Activated naive CD4-positive, alpha-beta T cell treated with anti-CD3 and anti-CD28 coated beads, Interleukin-2, amount 50 U/mL, for 24 hours (primary cell): ENCODE data around the gene LHX2.

Source experiments
- H3K27ac Mint-ChIP-seq: one replicate; pipeline ENCODE4 v1.8.0; 2021; ENCODE audit warnings: mild to moderate bottlenecking, mixed read lengths
- H3K27me3 Mint-ChIP-seq: one replicate; pipeline ENCODE4 v1.8.0; 2021; ENCODE audit warnings: mixed read lengths
- H3K36me3 Mint-ChIP-seq: one replicate; pipeline ENCODE4 v1.8.0; 2021; ENCODE audit warnings: mixed read lengths
- H3K4me1 Mint-ChIP-seq: one replicate; pipeline ENCODE4 v1.8.0; 2021; ENCODE audit warnings: mixed read lengths
- H3K4me3 Mint-ChIP-seq: one replicate; pipeline ENCODE4 v1.8.0; 2021; ENCODE audit warnings: mild to moderate bottlenecking, mixed read lengths
- H3K9me3 Mint-ChIP-seq: one replicate; pipeline ENCODE4 v1.8.0; 2021; ENCODE audit warnings: mixed read lengths

Gene LHX2

DNA sequence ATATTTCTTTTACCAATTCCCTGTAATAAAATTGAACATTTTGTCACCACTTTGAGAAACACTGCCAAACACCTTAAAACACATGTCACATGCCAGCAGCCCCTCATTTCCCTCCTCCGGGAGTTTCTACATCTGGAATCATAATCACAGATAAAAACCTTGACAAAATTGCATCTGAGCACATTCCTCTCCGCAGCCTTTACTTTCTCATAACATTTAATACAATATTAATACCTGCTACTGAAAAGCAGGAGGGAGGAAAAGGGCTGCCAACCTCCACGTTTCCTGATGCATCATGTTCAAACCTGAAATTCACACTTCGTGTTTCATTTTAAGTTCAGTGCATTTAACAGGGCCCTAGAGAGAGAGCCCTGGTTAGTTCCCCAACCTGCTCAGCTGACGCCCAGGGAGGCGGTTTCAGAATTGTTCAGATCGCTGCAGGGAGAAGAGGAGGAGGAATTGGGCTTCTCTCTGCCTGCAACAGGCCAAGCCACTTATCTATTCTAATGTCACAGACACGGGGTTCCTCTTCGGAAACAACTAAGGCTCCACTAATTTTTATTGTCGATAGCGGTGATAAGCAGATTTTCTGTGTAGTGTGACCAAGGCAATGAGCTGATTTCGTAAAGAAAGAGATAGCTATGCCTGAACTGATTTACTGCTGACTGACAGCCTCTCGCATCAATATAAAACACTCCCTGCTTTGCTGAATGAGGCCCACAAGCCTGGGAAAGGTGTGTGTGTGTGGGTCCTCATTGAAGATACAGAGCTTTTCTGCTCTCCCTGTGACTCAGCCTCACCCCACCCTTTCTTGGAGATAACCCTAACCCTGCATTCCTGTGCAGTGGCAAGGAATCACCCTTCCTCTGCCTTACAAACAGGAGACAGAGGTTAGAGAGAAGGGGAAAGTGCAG, 4.9 kb upstream of the LHX2 start:
- Mint-ChIP-seq H3K27me3 (peaks cover 68% of the 10 kb centered on the region), H3K4me3 (no peak overlapping the region), H3K4me1 (peaks cover 22% of the 10 kb centered on the region), H3K36me3 (no peaks in the 10 kb centered on the region), H3K9me3 (no peaks in the 10 kb centered on the region), H3K27ac (no peak overlapping the region)

DNA sequence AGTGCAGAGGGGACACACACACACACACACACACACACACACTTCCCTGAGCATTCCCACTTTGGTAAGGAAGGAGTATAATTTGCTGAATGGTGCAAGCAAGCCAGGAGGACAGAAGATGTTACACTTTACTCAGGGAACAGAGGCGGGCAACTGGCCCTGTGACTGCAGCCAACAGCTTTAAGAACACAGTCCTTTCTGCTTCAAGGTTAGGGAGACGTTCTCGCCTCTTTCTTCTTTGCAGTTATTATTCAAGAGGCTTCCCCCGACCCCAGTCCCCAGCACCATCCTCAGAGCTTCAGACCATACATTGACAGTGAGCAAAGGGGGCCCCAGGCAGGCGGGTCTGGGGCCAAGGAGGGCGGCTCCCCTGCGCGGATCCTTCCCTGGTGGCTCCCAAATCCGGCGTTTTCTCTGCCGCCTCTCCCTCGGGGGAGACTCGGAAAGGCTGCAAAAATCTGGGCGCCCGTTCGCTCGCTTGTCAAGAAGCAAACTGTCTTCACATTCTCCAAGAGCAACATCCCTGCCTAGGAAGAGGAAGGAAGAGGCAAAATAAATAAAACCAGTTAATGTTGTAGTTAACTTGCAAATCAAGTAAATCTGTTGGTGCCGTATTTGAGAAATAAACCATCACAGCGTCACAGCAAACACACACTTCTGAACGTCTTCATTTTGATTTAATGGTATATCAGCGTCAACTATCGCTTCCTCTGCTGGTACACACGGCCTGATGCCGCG, 3.8 kb upstream of the LHX2 start:
- H3K36me3 Mint-ChIP-seq = no peaks in the 10 kb centered on the region

DNA sequence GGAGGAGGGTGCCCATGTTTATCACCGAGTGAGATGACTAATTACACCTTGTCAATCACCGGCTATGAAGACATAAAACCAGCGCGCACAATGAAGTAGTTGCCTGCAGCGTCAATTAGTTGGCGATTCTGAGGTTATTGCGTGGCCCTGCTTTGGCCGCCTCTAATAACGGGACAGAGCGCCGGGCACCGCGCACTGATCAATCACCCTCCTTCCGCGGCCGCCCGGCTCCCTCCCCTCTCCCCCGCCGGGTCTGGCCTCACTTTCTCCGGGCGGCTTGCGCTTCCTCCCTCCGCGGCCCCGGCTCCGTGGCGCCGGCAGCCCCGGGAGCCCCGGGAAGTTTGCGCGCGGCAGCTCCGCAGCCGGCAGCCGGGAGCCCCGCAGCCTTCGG, 3.3 kb upstream of the LHX2 start:
- no peak overlapping the region for H3K4me3 Mint-ChIP-seq
- H3K4me1 Mint-ChIP-seq = peaks cover 22% of the 10 kb centered on the region
- H3K27ac Mint-ChIP-seq = no peak overlapping the region
- peaks cover 58% of the 10 kb centered on the region for H3K27me3 Mint-ChIP-seq
- no peaks in the 10 kb centered on the region for H3K36me3 Mint-ChIP-seq
- H3K9me3 Mint-ChIP-seq = no peaks in the 10 kb centered on the region

More for the DNA sequence above, 3.8 kb upstream of the LHX2 start:
- Mint-ChIP-seq H3K9me3 (no peaks in the 10 kb centered on the region), H3K4me1 (peaks cover 22% of the 10 kb centered on the region), H3K27ac (peak overlapping the region; percentile 51), H3K4me3 (peak overlapping the region; percentile 26), H3K27me3 (peaks cover 62% of the 10 kb centered on the region)

DNA sequence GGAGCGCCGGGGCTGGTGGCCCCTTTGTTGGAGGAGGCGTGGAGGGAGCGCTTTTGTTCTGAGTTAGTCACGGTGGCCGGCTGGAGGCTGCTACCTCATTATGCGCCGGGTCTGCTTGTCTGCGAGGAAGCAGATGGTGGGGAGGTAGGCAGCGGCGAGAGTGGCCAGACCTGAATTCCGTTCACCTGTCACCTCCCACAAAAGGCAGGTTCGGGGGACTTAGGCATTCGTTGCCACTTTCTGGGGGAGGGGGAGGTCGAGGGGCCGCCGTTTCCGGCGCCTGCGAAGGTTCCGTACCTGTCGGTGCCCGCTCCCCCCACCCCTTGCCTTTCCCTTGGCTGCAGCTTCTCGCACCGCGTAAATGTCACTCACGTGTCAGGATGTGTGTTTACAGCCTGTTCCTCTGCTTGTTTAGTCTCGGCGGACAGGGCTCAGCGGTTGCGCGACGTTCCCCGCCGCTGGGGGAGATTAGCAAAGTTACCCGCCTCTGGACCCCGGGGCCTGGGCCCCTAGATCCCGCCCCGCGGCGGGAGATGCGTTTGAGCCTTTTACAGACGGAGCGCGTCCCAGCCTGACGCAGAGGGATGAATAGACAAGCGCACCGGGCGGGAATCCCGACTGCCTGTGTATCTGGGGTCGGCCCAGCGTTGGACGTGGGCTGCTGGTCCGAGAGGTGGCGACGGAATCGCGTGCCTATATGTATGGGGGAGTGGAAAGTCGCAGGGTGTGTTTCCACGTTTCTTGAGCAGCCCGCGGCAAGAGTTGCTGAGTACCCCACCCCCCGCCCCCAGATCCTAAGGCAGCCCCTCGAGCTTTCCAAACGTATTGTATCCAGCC, 2.7 kb upstream of the LHX2 start:
- H3K27ac Mint-ChIP-seq = no peak overlapping the region
- no peak overlapping the region for H3K4me3 Mint-ChIP-seq
- peaks cover 57% of the 10 kb centered on the region for H3K27me3 Mint-ChIP-seq
- H3K9me3 Mint-ChIP-seq = no peaks in the 10 kb centered on the region
- H3K36me3 Mint-ChIP-seq = no peaks in the 10 kb centered on the region
- H3K4me1 Mint-ChIP-seq = peaks cover 22% of the 10 kb centered on the region

DNA sequence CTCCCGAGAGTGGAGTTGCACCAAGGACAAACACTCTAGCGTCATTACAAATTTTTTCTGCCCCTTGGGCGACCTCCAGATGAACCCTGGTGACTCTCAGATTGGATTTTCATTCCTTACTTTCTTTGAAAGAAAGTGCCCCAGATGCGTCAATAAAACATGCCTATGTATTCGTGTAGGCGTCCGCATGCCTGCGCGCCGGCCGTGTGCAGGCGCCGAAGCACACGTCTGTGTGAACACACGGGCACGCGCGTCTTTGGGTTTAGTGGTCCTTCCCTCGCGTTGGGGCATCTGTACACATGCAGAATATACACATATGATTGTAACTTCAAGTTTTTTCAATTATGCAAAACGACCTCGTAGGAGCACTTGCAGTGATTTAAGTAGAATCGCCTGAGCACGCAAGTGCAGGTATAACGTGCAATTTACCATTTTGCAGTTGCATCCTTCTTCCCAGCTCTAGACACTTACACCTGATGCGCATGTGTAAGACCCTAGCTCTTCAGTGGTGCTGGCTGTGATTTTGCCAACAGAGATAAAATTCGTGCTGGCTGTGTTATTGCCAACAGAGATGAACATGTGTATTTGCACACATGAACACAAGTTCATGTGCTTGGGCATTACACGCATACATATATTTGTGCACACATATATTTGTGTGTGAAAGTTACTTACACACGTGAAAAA, 1.9 kb upstream of the LHX2 start:
- H3K9me3 Mint-ChIP-seq = no peaks in the 10 kb centered on the region
- peaks cover 22% of the 10 kb centered on the region for H3K4me1 Mint-ChIP-seq
- no peaks in the 10 kb centered on the region for H3K36me3 Mint-ChIP-seq
- no peak overlapping the region for H3K4me3 Mint-ChIP-seq
- peaks cover 58% of the 10 kb centered on the region for H3K27me3 Mint-ChIP-seq
- peak overlapping the region; percentile 65 for H3K27ac Mint-ChIP-seq

DNA sequence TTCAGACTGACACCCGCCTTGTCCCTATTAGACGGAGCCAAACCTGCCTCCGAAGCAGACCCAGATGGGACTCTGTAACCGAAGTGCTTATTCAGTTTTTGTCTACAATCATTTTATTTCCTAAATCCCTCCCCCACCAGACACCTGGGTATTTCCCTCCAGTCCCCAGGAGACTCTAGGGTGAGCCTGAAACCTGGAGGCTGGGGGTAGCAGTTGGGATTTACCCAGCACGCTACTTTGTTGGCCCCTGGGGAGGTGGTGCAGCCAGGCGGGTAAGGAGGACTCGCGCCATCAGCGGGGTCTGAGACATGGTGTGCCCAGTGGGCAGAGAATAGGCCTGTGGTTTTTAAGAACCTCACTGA, 1.3 kb upstream of the LHX2 start:
- H3K9me3 Mint-ChIP-seq = no peaks in the 10 kb centered on the region
- H3K4me1 Mint-ChIP-seq = peaks cover 22% of the 10 kb centered on the region
- peaks cover 54% of the 10 kb centered on the region for H3K27me3 Mint-ChIP-seq
- peak overlapping the region; percentile 12 for H3K4me3 Mint-ChIP-seq
- no peak overlapping the region for H3K27ac Mint-ChIP-seq
- no peaks in the 10 kb centered on the region for H3K36me3 Mint-ChIP-seq

DNA sequence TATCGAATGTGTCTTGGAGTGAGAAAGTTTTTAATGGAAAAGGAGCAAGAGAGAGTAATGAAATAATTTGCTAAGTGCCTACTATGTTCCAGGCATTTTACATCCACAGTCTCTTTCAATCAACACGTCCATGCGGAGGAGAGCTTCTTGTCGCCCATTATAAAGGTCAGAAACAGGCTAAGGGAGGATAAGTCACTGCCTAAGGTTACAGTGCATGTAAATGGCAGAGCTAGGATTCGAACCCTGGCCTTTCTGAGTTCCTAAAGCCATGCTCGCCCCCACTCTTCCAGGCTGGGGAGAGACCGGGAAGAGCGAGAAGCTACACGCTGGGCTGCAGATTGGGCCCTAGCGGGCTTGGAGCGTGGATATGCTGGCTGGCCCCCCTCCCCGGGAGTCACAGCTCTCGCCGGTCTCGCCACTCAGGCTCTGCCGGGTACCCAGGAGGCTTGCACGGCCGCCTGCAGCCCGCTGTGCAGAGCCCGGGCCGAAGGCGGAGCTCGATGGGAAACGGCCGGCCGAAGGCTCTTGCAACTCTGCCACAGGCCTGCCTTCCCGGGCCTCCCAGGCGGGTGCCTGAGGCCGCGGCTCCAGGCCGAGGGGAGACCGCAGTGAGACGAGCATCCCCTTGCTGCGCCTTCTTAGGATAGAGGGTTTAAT, 775 bp upstream of the LHX2 start:
- Mint-ChIP-seq H3K4me1 (peaks cover 27% of the 10 kb centered on the region), H3K36me3 (no peaks in the 10 kb centered on the region), H3K27me3 (peaks cover 55% of the 10 kb centered on the region), H3K9me3 (no peaks in the 10 kb centered on the region), H3K27ac (no peak overlapping the region), H3K4me3 (peak overlapping the region; percentile 12)

DNA sequence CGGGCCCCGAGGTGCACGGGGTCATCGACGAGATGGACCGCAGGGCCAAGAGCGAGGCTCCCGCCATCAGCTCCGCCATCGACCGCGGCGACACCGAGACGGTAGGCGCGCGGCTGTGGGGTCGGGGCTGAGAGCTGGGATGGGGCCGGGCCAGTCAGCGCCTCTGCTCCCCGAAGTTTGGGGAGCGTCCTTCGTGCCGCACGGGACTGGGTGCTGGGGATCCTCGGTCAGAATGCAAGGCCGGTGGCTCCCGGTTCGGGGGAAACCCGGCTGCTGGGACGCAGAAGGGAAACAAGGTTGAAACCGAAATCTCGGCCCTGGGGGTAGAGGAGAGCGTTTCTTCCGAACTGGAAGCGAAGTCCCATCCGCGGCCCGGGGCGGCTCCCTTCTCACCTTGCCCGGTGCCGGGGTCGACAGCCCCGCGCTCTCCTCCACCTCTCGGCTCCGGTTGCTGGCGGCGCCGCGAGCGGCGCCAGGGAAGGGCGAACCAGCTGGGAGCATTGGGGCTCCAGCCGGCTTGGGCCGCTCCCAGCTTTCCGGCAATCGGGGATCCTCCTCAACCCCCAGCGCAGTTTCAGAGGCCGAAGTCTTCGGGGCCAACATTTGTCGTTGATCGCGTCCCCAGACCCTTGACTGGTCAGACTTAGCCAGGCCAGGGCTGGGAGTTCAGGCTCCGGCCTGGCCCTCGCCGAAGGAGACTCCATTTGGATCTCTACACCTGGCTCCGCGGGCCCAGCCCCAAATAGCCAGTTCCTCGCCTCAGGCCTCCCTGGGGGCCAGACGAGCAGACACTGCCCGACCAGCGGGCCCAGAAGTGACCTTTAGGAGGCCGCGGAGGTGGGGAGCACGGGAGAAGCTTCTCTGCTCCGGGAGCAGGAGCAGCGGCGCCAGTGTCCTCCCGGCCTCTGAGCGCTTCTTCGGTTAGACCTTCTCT, 1.1 kb downstream of the LHX2 start:
- Mint-ChIP-seq H3K4me1 (peaks cover 39% of the 10 kb centered on the region), H3K27me3 (peaks cover 49% of the 10 kb centered on the region), H3K27ac (no peak overlapping the region), H3K4me3 (no peak overlapping the region), H3K9me3 (no peaks in the 10 kb centered on the region), H3K36me3 (no peaks in the 10 kb centered on the region)

DNA sequence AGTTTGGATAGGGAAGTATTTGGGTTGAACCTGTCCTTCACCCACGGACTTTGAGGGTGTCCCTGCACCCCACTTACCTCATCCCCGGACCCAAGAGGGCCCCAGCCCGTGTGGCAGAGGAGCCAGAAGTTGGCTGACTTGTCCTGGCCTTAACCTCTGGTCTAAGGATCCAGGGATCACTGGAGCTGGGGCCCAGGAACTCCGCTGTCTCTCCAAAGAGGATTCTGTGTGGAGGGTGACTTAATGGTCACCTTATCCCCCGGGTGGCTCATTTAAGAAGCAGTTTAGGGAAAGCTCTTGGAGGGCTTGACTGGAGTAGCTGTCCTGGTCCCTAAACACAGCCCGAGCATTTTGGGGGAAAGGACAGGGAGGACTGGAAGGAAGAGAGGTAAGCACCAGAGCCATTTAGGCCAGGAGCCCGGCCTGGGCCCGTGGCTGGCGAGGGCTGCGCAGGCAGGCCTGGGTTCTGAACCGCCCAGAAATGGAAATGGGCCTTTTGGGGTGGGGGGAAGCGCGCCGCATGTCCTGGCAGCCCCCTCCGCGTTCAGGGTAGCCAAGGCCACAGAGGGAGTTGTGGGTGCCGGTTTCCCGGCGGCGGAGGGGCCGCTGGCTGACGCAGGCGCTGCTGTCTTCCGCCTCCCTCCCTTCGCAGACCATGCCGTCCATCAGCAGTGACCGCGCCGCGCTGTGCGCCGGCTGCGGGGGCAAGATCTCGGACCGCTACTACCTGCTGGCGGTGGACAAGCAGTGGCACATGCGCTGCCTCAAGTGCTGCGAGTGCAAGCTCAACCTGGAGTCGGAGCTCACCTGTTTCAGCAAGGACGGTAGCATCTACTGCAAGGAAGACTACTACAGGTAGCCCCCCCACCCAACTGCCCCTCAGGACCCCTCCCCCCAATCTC, 2.0 kb downstream of the LHX2 start:
- Mint-ChIP-seq H3K9me3 (no peaks in the 10 kb centered on the region), H3K4me1 (peaks cover 36% of the 10 kb centered on the region), H3K36me3 (no peaks in the 10 kb centered on the region), H3K4me3 (peak overlapping the region; percentile 49), H3K27ac (no peak overlapping the region), H3K27me3 (peaks cover 48% of the 10 kb centered on the region)

DNA sequence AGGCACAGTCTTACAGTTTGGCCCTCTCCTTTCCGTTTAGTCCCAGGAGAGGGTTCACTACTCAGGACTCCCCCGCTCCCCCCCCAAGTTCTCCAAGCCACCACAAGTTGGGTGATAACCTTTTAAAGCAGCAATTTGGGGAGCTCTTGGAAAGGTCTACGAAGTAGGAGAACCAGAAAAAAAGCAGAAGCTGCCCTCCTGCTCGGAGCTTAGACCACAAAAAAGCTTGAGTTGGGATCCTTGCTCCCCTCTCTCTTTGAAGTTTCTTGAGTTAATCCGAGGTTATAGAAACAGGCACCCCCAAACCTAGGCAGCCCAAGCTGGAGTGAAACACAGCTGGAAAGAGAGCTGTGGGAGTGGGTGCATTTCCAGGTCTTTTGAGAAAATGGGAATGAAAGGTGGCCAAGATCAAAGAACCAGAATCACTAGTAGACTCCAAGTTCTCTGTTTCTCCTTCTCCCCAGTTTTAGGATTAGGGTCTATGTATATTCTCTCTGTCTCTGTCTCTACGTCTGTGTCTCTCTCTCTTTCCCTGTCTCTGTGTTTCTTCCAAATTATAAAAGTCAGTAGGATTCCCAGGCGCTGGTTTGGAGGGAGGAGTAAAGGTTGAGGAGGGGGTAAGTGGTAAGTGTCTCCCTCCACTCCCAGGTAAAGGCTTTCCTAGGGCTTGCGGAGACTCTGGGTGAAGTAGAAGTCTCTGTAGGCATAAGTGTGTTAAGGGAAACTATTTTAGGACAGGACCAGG, 2.8 kb downstream of the LHX2 start:
- Mint-ChIP-seq H3K4me3 (peak overlapping the region; percentile 49), H3K27ac (peak overlapping the region; percentile 77), H3K4me1 (peaks cover 35% of the 10 kb centered on the region)

DNA sequence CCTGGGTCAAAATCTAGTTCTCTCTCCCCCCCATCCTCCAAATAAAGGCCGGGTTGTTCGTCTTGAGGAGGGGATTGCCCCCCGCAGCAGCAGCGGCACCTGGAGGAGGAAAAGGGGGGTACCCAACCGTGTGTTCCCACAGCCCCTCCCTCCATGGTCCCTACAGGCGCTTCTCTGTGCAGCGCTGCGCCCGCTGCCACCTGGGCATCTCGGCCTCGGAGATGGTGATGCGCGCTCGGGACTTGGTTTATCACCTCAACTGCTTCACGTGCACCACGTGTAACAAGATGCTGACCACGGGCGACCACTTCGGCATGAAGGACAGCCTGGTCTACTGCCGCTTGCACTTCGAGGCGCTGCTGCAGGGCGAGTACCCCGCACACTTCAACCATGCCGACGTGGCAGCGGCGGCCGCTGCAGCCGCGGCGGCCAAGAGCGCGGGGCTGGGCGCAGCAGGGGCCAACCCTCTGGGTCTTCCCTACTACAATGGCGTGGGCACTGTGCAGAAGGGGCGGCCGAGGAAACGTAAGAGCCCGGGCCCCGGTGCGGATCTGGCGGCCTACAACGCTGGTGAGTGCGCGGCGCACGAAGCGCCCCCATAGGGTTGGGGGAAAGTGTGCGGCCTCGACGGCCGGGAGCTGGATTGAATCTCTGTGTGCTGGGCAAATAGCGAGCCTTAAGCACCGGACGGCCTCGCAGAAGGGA, 3.5 kb downstream of the LHX2 start:
- Mint-ChIP-seq H3K4me3 (peak overlapping the region; percentile 44), H3K27ac (no peak overlapping the region), H3K27me3 (peaks cover 43% of the 10 kb centered on the region), H3K9me3 (no peaks in the 10 kb centered on the region), H3K4me1 (peaks cover 28% of the 10 kb centered on the region), H3K36me3 (no peaks in the 10 kb centered on the region)

More for the DNA sequence above, 2.8 kb downstream of the LHX2 start:
- H3K36me3 Mint-ChIP-seq = no peaks in the 10 kb centered on the region
- H3K9me3 Mint-ChIP-seq = no peaks in the 10 kb centered on the region
- peaks cover 47% of the 10 kb centered on the region for H3K27me3 Mint-ChIP-seq

DNA sequence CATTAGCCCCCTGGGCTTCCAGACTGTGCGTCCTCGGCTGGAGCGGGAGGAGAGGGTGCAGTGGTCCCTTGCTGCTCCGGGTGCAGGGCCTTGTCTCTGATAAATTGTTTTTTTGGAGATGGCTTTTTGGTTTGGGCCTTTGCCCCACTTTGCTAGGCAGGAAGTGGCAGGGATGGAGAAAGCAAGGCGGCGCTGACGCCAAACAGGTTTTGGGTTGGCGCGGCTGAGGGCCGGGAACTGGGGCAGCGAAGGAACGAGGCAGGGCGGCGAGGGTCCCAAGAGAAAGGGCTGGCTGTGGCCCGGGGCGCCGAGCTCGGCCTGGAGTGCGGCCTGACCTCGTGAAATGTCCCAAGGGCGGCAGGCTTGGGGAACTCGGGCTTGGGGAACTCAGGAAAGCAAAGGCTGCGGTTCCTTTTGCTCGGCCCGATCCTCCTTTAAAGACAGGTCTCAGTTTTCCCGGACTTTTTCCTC, 4.1 kb downstream of the LHX2 start:
- Mint-ChIP-seq H3K4me3 (peak overlapping the region; percentile 44), H3K27ac (peak overlapping the region; percentile 51), H3K9me3 (no peaks in the 10 kb centered on the region), H3K4me1 (peaks cover 22% of the 10 kb centered on the region), H3K36me3 (no peaks in the 10 kb centered on the region), H3K27me3 (peaks cover 43% of the 10 kb centered on the region)
